Epithelial cell of esophagus (primary cell): ENCODE data around the gene PBX4.

ENCODE experiments used
- DNase-seq: peaks from one replicate; pipeline ENCODE4 v3.0.0; 2010; ENCODE audit warnings: low read depth
- H3K4me3 ChIP-seq: 2 replicates; pipeline ENCODE4 v1.5.1; 2011; ENCODE audit warnings: mild to moderate bottlenecking, low read length, control low read depth
- TF ChIP-seq, protein P1 (sequence below): IDR thresholded peaks from 2 replicates; pipeline ENCODE4 v1.5.1; 2011; ENCODE audit warnings: low read depth, mild to moderate bottlenecking, low read length, control low read depth, inconsistent platforms; ENCODE audit not compliant: insufficient read depth; ENCODE audit errors: missing control alignments

PBX4 gene

DNA sequence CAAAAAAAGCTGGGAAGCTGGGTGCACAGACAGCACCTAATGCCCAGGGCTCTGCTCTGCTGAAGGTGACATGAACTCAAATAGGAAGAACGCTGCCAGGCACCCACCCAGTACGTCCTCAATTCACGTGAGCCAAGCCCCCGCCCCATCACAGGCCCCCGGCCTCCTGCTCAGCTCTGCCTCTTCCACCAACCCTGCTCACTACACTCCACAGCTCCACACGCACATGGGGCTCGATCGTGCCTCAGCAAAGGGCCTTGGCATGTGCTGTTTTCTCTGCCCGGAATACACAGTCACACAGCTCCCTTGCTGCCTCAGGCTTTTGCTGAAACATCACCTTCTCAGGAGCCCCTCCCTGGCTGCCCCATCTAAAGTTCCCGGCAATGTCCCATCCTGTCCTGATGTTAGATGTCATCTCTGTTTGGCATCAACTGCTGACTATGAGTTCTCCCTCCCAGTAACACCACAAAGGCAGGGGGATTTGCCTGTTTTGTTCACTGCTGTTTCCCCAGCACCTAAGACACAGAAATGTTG, 42.7 kb upstream of the PBX4 start:
- DNase-seq = no peak
- TF ChIP-seq, protein P1, sequence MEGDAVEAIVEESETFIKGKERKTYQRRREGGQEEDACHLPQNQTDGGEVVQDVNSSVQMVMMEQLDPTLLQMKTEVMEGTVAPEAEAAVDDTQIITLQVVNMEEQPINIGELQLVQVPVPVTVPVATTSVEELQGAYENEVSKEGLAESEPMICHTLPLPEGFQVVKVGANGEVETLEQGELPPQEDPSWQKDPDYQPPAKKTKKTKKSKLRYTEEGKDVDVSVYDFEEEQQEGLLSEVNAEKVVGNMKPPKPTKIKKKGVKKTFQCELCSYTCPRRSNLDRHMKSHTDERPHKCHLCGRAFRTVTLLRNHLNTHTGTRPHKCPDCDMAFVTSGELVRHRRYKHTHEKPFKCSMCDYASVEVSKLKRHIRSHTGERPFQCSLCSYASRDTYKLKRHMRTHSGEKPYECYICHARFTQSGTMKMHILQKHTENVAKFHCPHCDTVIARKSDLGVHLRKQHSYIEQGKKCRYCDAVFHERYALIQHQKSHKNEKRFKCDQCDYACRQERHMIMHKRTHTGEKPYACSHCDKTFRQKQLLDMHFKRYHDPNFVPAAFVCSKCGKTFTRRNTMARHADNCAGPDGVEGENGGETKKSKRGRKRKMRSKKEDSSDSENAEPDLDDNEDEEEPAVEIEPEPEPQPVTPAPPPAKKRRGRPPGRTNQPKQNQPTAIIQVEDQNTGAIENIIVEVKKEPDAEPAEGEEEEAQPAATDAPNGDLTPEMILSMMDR = no peak
- H3K4me3 ChIP-seq = no peak overlapping the region

DNA sequence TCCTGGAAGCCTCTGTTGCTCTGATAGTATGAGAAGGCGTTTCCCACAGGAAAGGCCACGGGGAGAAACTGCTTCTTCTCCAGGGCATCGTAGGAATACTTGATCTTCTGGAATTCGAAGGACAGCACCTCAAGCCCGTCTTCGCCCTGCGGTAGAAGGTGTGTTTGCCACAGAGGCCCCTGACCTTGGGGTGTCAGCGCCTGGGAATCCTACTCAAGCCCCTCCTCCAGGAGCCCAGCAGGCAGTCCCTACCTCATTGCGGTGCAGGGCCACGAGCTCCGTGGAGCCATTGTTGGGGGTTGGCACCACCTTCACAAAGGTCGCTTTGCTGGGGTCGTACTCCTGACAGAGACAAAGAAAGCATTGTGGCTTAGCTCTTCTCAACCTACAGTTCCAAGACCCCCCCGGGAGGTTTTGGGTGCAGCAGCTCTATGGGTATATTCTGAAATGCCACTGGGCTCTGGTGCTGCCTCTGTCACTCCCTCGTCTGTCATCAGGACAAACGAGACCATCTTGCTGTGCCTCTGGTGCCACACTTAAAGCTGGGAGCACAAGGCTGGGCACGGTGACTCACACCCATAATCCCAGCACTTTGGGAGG, 41.3 kb upstream of the PBX4 start:
- TF ChIP-seq, protein P1 = no peak
- no peak overlapping the region for H3K4me3 ChIP-seq
- DNase-seq = no peak

DNA sequence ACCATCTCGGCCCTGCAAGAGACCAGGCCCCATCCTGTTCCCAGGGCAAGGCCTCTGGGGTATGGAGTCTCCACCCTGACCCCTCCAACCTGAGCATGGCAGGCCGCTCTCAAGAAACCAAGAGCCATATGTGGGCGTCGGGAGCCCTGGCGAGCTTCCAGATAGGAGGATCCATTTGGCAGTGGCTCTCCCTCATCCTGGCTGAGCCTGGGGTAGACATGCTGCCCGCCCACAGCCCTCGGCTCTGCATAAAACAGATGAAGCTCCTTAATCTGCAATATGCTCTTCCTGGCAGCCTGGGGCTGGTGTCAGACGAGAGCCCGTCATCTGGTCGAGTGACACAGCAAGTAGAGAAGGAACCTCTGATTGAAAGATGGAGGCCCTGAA, 38.9 kb upstream of the PBX4 start:
- no peak overlapping the region for H3K4me3 ChIP-seq
- TF ChIP-seq, protein P1 = no peak
- DNase-seq = no peak

DNA sequence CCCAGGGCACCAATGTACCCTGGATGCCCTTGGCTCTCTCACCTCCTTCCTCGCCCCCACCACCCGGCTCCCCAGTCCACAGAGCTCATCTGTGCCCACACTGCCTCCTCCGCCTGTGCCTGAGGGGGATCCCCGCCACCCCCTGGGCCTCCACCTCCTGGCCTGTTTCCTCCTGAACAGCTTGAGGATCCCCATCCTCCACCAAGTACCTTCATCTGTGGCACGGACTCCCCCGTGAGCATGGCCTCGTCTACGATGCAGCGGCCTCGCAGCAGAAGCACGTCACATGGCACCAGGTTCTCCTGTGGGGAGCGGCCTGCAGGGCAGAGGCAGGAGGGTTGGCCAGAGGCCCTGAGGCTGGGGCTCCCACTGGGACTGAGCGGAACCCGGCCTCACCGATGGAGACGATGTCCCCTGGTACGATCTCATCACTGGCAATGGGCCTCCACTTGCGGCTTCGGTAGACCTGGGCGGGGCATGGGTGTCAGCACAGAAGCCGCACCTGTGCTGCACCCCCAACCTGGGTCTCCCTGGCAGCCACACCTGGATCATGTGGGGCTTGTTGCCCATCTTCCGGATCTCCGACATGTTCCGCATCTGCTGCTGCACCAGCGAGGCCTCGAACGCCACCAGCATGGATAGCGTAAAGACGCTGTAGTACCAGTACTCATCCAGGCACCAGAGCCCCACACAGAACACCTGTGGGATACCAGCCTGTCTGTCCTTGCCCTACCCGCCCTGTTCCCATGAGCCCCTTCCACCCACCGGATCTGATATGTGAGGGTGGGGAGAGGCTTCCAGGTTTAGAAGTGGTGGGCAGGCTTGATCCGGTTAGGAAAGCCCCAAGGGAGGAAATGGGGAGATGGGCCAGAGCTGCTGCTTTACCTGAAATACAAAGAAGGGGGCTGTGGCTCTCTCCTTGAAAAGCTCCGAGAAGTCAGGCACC, 38.2 kb upstream of the PBX4 start:
- DNase-seq = no peak
- TF ChIP-seq, protein P1 = no peak
- no peak overlapping the region for H3K4me3 ChIP-seq

DNA sequence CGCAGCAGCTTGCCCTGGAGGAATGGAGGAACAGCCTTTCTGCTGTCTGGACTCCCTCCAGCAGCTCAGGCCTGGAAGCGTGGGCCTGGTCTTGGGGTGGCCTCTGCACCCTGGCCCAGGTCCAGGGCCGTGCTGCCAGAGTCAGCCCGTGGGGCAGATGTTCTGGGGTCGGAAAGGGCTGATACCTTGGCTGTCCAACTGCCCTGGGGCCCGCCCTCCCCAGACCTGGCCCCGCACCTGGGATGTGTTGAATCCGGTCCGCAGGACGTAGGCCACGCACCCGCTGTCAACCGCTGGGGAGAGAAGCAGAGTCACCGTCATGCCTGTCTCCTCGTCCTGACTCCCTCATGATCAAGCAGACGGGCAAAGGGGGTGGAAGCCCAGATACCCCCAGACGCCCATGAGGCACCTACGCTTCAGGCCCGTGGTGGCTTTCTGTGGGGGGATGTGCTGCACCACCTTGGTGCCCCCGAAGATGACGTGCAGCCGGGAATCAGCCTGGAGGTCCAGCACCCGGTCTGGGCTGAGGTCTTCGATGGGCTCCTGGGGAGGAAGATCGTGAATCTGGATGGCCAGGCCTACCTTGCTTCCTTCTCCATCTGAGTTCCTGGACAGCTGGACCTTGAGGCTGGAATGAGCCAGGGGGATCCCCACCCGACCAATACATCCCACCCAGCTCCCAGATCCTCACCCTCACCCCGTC, 37.3 kb upstream of the PBX4 start:
- TF ChIP-seq, protein P1 = no peak
- DNase-seq = no peak
- no peak overlapping the region for H3K4me3 ChIP-seq

DNA sequence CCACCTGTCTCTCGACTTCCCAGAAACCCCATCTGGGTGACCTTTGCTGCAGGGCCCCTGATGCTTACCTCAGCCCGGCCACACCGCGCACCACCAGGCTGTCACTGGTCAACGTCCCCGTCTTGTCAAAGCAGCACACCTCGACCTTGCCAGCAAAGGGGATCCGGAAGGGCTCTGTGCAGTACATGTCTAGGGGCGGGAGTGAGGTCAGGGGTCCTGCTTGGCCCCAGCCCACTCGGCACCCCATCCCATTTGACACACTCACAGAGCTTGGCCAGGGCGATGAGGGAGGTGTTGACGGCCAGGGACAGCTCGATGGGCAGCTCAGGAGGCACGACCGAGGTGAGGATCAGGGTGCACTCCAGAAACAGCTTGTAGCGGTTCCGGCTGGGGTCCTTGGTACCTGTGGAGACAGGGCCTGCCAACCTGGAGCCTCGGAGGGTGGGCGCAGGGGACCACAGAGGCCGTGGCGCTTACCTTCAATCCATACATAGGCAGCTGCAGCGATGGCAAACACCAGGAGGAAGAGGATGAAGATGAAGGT, 36.6 kb upstream of the PBX4 start:
- no peak for DNase-seq
- TF ChIP-seq, protein P1 = no peak
- H3K4me3 ChIP-seq = no peak overlapping the region
